Measurements from ENCODE around the gene LGR4. TPM values are rescaled to one million over a fixed set of nuclear protein-coding genes. Genes with fewer than 3 reads are reported as not detected.
"Not testable (repeated sequence)": the region's sequence is repeated elsewhere in the genome, so short reads cannot be mapped to it uniquely, and the experiment has no call there.

The LGR4 gene
- total RNA-seq, 2 experiments from 2014 or later = 0.04 TPM; not detected in 1

DNA sequence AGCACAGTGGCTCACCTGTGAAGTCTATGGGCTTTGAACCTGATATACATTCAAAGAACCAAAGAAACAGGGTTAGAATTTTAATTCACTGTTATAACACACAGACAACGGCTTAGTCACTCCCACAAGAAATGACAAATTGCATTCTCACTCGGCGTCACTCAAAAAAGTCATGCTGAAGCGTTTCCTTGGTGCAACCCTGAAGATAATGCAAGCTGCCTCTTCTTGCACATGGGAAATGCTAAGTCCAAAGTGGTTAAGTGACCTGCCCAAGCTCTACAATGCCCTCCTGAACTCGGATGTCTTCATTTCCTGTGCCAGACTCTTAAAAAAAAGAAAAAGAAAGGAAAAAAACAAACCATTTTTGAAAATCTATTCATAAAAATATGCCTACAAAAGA lies 10.0 kb downstream of the LGR4 start:
- ChIA-PET POLR2A (interaction anchor here (0.5 kb wide), 1 partner anchor 295 kb away, joined by 7 read pairs; no protein-coding TSS in a partner anchor), CTCF (no interaction called here)

- POLR2A ChIA-PET = no interaction called here
Observed at GRCh38 chr11:27460158-27460978, 12.2 kb downstream of the LGR4 start.

DNA sequence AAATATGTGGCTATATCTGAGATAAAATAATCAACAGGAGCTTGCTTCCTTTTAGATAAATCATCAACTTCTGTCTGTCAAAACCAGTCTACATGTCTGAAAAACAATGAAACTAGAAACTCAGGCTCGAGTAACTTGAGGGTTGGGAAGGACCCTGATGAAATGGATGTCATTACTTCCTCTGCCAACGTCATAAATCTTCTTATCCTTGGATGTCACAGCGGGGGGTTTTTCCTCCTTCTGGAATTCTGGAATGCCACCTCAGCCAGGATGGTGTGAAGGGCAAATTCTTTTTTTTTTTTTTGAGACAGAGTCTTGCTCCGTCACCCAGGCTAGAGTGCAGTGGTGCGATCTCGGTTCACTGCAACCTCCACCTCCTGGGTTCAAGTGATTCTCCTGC lies 13.4 kb downstream of the LGR4 start:
- ChIA-PET POLR2A (no interaction called here), CTCF (no interaction called here)

More at GRCh38 chr11:27460158-27460978, 12.2 kb downstream of the LGR4 start:
- CTCF ChIA-PET = no interaction called here

- ChIA-PET POLR2A (no interaction called here), CTCF (no interaction called here)
Observed at GRCh38 chr11:27458182-27458581, 14.4 kb downstream of the LGR4 start.

- CTCF ChIA-PET = no interaction called here
- POLR2A ChIA-PET = no interaction called here
Observed at GRCh38 chr11:27456795-27457329, 15.7 kb downstream of the LGR4 start.

GRCh38 chr11:27456140-27456794 lies 16.3 kb downstream of the LGR4 start:
- ChIA-PET POLR2A (no interaction called here), CTCF (no interaction called here)

GRCh38 chr11:27455667-27456066 lies 16.9 kb downstream of the LGR4 start:
- POLR2A ChIA-PET = no interaction called here
- CTCF ChIA-PET = no interaction called here

DNA sequence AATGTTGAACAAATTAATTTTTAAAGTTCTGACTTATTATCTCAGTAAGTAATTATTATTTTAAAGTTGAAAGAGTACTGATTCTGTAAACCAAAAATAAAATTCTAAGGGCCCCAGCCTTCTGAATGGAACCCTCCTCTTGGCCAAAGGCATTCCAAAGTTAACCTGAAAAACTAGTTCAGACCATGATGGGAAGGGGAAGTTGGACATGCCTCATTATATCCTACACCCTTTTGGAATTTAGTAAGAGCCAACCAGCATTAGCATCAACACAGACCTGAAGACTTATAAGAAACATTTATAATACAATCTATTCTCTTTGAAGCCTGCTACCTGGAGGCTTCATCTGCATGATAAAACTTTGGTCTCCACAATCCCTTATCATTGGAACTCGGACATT lies 18.9 kb downstream of the LGR4 start:
- ChIA-PET CTCF (no interaction called here), POLR2A (no interaction called here)

GRCh38 chr11:27452147-27452546 lies 20.4 kb downstream of the LGR4 start:
- ChIA-PET POLR2A (no interaction called here), CTCF (no interaction called here)

DNA sequence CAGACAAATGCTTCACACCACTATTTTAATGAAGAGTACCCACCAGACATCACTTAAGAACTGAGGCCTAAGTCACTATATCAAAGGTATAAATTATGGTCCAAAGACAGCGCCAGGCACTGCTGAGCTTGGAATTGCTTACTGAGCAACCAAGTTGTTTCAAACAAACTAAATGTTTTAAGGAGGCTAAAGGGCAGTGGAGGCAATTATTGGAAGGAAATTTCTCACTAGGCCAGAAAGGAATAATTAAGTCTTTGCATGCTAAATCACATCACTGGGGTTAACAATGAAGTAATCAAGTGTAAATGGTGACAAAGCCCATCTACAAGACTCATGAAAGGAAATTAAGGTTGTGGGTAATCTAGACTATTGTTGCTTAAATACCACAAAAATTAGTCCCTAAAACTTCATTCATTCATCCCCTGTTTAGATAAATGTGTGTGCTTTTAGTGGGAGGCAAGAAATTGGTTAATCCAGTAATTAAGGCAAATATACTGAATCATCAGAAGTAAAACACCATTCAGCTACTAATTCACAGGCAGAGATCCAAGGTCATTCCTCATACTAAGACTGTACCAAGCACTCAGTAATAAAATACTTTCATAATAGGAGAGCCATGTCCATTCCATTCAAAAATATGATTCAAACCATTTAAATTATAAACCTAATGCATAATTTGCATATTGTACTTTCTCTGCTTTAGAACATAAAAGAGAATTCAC lies 21.2 kb downstream of the LGR4 start:
- CTCF ChIA-PET = no interaction called here
- POLR2A ChIA-PET = no interaction called here

DNA sequence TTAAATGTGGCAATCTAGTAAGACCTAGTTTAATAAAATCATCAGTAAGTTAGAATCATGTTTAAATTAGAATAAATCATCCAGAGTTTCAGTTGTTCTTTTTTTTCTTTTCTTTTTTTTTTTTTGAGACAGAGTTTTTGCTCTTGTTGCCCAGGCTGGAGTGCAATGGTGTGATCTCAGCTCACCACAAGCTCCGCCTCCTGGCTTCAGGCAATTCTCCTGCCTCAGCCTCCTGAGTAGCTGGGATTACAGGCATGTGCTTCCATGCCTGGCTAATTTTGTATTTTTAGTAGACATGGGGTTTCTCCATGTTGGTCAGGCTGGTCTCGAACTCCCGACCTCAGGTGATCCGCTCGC lies 24.4 kb downstream of the LGR4 start:
- CTCF ChIA-PET, POLR2A ChIA-PET: not testable (repeated sequence)

GRCh38 chr11:27447288-27448183 lies 25.1 kb downstream of the LGR4 start:
- ChIA-PET POLR2A (no interaction called here), CTCF (no interaction called here)

DNA sequence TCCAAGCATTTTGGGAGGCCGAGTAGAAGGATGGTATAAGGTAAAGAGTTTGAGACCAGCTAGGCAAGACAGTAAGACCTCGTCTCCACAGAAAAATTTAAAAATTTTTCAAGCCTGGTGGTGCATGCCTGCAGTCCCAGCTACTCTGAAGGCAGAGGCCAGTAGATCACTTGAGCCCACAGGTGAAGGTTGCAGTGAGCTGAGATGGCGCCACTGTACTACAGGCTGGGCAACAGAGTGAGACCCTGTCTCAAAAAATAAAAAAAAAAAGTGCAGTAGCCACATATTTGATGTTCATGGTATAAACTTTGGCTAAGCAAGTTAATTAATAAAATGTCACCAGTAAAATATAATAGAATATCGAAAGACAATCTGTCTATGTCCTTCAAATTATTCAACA lies 27.0 kb downstream of the LGR4 start:
- POLR2A ChIA-PET = no interaction called here
- CTCF ChIA-PET = interaction anchor here (0.6 kb wide), 1 partner anchor 41 kb away, joined by 3 read pairs; no protein-coding TSS in a partner anchor

- POLR2A ChIA-PET = no interaction called here
- CTCF ChIA-PET = no interaction called here
Observed at GRCh38 chr11:27444801-27445215, 27.8 kb downstream of the LGR4 start.

GRCh38 chr11:27443746-27444507 lies 28.7 kb downstream of the LGR4 start:
- POLR2A ChIA-PET = no interaction called here
- CTCF ChIA-PET = no interaction called here

DNA sequence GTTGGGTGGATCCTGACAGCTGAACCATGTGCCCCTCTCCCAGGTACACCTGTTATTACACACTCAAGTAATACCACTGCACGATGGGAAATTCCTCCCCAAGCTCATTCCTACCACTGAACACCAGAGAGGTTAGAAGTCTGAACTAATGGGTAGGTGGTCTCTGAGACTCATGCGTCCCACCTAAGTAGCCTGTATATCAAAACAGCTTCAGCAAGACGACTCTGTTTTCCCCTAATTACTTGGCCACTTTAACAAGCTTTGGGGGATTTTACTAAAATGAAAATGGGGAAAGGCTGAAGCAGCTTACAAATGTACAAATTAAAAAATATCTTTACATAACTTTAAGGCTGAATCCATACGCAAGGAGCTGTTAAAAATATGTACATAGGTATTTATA lies 29.4 kb downstream of the LGR4 start:
- ChIA-PET POLR2A (no interaction called here), CTCF (no interaction called here)

DNA sequence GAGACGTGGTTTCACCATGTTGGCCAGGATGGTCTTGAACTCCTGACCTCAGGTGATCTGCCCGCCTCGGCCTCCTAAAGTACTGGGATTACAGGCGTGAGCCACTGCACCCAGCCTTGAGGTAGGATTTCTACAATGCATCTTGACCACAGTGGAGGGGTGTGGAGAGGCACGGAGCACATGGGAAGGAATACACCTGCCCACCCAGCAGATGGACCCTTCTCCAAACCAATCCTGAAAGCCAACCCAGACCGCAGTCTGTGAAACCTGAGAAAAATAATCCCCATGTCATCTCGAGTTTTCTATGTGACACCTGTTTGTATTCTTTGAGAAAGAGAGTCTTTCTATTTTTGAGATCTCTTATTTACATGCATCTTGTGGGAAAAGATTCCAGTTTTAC lies 32.5 kb downstream of the LGR4 start:
- ChIA-PET POLR2A (no interaction called here), CTCF (no interaction called here)

- CTCF ChIA-PET = no interaction called here
- POLR2A ChIA-PET = no interaction called here
Observed at GRCh38 chr11:27438595-27438981, 34.0 kb downstream of the LGR4 start.

DNA sequence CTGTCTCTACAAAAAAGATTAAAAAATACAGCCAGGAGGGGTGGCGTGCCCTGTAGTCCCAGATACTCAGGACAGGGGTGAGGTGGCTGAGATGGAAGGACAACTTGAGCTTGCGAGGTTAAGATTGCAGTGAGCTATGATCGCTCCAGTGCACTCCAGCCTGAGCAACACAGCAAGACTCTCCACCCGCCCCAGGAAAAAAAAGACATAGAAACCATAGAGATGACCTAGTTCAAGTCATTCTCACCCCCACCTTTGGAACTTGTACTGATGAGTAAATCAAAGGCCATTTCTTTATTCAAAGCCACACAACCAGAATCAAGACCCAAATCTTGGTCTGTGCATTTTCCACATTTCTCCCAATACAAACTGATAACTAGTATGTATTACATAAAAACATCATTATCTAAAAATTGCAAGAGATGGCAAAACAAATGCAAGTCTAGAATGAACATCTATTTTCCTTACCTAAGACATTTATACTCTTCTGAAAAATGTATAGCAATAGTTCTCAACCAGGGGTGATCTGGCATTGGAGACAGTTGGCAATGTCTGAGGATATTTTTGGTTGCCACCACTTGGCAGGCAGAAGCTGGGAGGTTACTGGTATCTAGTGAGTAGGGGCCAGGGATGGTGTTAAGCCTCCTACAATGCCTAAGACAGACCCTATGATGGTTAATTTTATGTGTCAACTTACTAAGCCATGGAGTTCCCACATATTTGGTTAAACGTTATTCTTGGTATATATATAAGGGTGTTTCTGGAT lies 34.6 kb downstream of the LGR4 start:
- ChIA-PET CTCF (no interaction called here), POLR2A (no interaction called here)
